ENCODE data around the gene FAM32A.

DNA sequence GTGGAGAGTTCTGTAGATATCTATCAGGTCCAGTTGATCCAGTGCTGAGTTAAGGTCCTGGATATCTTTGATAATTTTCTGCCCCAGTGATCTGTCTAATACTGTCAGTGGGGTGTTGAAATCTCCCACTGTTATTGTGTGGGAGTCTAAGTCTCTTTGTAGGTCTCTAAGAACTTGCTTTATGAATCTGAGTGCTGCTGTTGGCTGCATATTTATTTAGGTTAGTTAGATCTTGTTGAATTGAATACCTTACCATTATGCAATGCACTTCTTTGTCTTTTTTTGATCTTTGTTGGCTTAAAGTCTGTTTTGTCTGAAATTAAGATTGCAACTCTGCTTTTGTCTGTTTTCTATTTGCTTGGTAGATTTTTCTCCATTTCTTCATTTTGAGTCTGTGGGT, 27.9 kb downstream of the FAM32A start:
- TF ChIP-seq, protein P1, sequence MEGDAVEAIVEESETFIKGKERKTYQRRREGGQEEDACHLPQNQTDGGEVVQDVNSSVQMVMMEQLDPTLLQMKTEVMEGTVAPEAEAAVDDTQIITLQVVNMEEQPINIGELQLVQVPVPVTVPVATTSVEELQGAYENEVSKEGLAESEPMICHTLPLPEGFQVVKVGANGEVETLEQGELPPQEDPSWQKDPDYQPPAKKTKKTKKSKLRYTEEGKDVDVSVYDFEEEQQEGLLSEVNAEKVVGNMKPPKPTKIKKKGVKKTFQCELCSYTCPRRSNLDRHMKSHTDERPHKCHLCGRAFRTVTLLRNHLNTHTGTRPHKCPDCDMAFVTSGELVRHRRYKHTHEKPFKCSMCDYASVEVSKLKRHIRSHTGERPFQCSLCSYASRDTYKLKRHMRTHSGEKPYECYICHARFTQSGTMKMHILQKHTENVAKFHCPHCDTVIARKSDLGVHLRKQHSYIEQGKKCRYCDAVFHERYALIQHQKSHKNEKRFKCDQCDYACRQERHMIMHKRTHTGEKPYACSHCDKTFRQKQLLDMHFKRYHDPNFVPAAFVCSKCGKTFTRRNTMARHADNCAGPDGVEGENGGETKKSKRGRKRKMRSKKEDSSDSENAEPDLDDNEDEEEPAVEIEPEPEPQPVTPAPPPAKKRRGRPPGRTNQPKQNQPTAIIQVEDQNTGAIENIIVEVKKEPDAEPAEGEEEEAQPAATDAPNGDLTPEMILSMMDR (IDR thresholded peaks at IDR 0.05) = no peak
- TF ChIP-seq EZH2 (IDR thresholded peaks at IDR 0.05; ENCODE audit: borderline replicate concordance, insufficient read depth, low read depth, low read length, poor library complexity, severe bottlenecking) = no peak
